HTR-8/SVneo (cell line): ENCODE results near the gene DNAH9.
"Not testable (repeated sequence)": the region's sequence is repeated elsewhere in the genome, so short reads cannot be mapped to it uniquely, and the experiment has no call there.

Experiments
- DNase-seq: peaks from one replicate; pipeline ENCODE4 v3.0.0; 2011; ENCODE audit warnings: low spot score, mixed read lengths; ENCODE audit not compliant: insufficient read length
- FAIRE-seq: peaks from 2 replicates; lab custom pipeline; 2011; peaks lifted over from hg19 to GRCh38; lab: Jason Lieb, UNC

Gene DNAH9

DNA sequence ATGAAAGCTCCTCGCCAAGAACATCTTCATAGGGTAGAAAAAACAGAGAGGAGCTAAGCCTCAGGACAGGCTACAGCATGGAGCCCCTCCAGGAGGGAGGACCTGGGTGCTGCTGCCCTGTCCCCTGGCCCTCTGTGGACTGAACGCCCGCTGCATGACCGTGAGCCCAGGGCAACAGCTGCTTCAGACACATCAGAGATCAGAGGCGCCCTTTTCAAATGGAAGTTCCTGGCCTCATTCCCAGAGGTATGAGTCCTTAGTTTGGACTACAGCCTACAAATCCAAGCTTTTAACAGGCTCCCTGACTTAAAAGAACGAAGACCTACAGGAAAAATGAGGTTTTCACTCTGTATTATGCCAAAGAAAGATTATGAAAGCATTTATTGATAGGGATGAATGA lies 350.5 kb downstream of the DNAH9 start:
- DNase-seq, result peak; percentile 22
- no peak for FAIRE-seq

DNA sequence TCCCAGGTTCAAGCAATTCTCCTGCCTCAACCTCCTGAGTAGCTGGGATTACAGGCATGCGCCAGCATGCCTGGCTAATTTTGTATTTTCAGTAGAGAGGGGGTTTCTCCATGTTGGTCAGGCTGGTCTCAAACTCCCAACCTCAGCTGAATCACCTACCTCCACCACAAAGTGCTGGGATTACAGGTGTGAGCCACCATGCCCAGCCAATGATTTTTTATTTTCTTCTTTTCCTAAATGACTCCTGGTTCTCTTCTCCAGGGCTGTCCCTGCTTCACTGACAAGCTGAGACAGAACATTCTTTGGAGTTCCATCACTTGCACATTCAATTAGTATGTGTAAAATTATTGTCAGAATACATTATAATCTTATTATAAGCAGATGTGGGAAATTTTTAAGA lies 351.3 kb downstream of the DNAH9 start:
- not testable (repeated sequence) for FAIRE-seq

DNA sequence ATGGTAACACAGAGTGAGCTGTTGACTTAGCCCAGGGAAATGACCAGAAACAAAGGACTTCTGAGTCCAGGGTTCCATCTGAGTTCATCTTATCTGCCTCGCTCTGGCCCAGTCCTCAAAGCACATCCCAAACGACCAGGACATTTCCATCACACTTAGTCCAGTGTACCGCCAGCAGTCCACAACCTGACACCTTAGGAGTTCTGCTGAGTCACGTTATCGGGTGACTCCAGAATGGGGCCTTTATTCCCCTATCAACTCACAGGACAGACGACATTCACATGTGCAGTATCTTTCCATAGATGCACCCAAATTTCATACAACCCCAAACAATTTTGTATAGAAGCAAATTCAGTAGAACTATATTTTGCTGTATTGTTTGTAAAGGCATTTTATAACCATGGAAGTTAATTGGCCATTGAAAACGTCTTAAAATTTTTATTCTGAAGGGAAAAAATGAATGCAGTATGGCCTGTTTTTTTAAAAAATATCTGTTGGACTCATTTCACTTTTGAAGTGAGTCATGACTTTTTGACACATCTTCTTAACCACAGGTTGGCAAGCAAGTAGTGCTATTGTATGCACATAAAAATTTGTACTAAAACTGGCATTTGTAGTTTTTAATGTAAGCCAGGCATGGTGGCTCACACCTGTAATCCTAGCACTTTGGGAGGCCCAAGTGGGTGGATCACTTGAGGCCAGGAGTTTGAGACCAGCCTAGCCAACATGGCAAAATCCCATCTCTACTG lies 352.7 kb downstream of the DNAH9 start:
- DNase-seq (no peak), FAIRE-seq (no peak)

More for the DNA sequence above, 351.3 kb downstream of the DNAH9 start:
- not testable (repeated sequence) for DNase-seq

DNA sequence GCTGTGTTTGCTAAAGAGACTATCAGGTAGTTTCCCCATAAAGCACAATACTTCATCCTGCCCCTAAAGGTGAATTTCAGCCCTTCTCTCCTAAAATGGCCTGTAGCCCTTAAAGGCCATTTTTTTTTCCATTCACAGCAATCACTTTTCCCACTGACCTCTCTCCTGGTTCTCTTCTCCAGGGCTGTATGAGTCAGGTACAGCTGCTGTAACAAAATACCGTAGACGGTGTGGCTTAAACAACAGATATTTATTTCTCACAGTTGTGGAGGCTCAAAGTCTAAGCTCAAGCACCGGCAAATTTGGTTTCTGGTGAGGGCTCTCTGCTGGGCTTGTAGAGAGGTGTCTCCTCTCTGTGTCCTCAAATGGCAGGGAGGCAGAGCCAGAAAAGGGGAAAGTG lies 354.3 kb downstream of the DNAH9 start:
- DNase-seq (no peak), FAIRE-seq (no peak)

DNA sequence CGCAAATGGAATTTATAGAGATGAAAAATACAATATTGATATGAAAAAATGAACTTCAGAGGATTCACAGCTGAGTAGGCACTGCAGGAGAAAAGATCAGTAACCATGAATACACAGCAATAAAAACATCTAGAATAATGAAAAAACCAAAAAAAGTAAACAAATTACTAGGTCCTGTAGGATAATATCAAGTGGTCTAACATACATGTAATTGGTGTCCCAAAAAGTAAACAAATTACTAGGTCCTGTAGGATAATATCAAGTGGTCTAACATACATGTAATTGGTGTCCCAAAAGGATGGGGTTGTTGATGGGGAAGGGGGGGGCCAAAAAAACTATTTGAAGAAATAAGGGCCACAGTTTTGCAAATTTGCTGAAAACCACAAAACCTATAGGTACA lies 355.7 kb downstream of the DNAH9 start:
- no peak for DNase-seq

DNA sequence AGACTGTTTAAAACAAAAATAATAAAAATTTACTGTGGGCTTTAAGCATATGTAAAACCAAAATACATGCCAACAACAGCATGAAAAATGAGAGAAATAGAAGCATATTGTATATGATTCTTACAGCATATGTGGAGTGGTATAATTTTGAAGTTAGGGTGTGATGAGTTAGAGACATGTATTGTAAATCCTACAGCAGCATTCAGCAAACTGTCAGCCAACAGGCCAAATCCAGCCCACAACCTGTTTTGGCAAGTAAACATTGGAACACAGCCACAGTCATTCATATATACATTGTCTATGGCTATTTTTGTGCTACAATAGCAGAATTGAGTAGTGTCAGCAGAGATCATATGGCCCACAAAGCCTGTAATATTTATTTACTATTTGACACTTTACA lies 356.7 kb downstream of the DNAH9 start:
- FAIRE-seq (no peak), DNase-seq (no peak)

More for the DNA sequence above, 355.7 kb downstream of the DNAH9 start:
- no peak for FAIRE-seq

DNA sequence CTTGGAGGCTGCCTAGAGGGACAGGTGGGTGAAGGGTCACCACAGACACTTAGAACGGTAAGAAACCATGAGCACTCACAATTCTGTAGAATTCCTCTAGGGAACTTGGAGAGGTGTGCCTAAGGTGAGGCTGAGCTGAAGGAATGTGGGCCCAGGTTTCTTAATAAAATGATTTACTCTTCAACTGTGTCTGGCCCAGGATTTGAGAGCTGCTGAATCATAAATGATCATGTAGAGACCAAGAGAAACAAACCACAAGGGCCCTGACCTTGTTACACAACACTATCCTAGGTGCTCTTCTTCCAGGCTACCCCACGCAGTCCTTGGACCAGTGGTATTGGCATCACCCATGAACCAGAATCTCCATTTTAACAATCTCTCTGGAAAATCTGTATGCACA lies 371.3 kb downstream of the DNAH9 start:
- DNase-seq, result no peak
- no peak for FAIRE-seq

DNA sequence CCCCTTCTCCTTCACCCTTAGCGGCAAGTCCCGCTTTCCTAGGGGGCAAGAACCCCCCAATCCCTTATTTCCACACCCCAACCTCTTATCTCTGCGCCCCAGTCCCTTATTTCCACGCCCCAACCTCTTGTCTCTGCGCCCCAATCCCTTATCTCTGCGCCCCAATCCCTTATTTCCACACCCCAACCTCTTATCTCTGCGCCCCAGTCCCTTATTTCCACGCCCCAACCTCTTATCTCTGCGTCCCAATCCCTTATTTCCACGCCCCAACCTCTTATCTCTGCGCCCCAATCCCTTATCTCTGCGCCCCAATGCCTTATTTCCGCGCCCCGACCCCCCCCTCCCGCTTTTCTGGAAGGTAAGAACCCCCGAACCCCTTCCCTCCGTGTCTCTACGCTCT lies 374.5 kb downstream of the DNAH9 start:
- DNase-seq, FAIRE-seq: not testable (repeated sequence)

DNA sequence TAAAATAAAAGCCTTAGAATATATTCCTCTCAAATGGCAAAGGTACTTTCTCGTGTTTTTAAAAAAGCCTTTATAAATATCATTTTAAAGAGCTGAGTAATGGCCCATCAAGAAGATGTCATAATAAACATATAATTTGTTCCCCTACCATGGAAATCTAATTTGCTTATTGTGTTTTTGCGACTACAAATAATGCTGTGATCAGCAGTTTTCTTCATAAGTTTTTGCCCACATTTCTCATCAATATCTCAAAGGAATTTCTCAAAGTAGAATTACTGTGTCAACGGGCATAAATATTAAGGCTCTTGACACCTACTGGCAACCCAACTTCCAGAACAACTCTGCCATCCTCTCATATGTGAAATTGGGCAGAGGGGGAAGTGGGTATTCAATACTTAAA lies 381.5 kb downstream of the DNAH9 start:
- FAIRE-seq (no peak), DNase-seq (no peak)

DNA sequence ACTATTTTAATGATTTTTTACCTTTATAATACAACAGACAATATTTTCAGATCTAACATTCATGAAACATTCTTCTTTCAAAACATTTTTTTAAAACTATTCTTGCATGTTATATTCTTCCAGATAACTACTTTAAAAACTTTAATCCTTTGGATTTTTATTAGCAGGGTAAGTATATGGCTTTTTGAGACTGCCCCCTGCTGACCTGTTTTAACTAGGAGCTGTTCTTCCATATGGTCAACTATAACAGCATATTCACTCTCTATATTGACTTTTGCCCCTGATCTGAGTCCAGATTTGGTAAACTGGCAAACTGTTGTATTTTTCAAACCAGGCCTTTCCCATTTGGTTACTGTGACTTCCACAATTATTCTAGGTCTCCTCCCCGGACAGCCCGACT lies 382.5 kb downstream of the DNAH9 start:
- FAIRE-seq (no peak), DNase-seq (no peak)

DNA sequence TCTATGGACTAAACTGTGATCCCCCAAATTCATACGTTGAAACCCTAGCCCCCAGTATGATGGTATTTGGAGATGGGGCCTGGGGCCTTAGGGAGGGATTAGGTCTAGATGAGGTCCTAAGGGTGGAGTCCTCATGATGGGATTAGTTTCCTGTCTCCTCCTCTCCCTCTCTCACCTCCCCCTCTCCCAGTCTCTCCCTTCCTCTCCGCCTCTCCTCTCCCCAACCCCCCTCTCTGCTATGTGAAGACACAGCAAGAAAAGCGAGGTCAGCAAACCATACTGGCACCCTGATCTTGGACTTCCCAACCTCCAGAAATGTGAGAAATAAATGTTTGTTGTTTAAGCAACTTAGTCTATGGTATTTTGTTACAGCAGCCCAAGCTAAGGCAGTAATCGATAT lies 383.6 kb downstream of the DNAH9 start:
- no peak for FAIRE-seq

DNA sequence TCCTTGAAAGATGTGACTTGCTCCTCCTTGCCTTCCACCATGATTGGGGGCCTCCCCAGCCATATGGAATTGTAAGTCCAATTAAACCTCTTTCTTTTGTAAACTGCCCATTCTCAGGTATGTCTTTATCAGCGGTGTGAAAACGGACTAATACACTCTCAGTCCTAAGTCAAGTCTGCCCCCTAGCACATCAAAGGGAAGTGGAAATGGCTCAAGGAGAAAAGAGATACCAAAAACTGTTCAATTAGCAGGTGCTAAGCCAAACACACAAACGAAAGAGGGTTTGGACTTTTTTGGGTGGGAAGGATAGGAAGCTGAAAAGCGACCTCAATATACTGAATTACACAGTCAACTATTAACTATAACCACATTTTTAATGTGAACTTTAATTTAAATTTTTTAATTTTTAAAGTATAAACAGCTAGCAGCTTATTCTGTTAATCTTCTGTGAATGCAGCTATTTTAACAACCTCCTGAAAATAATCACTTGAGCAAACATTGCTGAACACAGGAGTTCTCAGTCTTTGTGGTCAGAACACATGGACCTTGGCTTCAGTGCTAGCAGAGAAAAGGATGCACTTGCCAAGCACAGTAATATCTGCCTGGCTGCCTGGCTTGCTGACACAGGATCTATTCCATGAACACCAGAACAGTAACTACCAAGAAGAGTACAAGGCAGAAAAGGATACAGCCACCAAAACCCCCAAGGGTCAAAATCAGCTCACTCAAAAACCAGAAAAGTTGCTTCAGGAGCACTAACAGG lies 388.1 kb downstream of the DNAH9 start:
- DNase-seq, result no peak
- FAIRE-seq, result no peak

More for the DNA sequence above, 383.6 kb downstream of the DNAH9 start:
- DNase-seq, result no peak

DNA sequence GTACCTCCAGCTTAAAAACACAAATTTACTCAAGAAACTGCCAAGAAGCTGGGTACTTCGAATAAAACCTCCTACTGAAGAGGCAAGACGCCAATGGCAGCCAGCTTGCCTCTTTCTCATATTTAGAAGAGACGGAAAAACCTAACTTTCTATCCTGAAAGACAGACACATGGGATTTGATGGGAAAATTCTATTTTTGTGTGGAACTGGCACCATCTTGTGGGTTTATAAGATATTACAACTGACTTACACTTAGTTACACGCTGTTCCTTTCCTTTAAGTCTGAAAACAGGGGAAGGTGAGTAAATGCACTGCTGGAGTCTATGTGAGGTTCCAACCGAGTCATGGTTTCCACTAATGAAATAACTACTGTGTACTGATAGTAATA lies 388.7 kb downstream of the DNAH9 start:
- DNase-seq, result peak; percentile 38
- no peak for FAIRE-seq

DNA sequence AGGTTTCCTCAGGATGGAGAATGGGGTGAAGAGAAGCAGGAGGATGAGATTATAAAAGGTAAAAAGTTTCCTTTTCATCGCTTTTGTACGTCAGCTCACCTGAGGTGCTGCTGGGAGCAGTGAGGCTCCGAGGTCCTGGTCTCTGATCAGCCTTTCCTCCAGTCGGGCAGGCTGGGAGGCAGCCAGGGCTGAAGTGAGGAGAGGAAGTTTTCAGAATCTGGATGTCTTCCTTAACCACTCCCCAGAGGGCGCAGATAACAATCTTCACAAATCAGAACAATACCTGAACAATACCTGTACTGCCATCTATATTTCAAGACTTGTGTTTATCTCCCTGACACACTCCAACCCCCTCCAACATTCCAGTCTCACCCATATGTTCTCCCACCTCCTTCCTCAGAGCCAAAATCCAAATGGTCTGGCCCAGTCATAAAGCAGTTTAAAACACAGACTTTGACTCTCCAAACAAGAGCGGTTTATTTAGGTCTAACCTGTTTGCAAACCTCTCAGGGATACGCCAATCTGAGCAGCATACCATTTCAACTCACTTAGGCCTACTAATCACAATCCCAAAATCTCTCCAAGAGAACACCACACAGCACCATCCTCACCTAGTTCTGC lies 392.2 kb downstream of the DNAH9 start:
- FAIRE-seq (no peak), DNase-seq (no peak)

DNA sequence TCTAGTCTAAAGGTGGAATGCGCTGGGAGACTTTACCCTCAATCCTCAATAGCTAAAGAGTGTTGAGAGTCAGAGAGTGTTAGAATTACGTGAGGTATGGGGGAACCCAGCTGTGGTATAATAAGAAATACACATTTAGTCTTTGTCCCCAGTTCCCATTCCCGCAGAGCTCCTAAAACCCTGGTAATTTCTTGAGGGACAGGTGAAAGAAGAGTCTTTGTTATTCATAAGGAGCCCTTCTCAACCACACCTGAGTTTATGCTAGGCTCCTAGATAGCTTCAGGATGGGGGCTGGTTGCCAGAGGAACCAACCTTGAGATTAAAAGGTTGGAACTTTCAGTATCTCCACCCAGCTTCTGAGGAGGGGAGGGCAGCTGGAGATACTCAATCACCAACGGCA lies 393.2 kb downstream of the DNAH9 start:
- DNase-seq, result no peak
- no peak for FAIRE-seq

DNA sequence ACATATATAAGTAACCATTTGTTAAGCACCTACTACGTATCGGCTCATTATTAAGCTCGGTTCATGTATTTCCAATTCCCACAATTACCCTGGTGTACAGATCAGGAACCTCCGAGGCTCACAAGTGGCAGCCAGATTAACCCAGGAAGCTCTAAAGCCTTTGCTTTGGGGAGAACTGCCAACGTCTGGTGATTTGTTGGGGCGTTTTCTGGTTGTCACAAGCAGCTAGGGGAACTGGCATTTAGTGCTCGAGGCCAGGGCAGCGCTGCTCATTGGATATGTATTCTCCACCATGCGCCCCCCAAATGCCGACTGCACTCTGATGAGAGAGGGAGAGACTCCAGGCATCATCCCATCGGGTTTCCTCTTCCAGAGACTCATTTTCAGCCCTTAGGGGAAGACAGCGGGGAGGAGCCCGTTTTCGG lies 398.5 kb downstream of the DNAH9 start:
- no peak for DNase-seq
- FAIRE-seq, result no peak

DNA sequence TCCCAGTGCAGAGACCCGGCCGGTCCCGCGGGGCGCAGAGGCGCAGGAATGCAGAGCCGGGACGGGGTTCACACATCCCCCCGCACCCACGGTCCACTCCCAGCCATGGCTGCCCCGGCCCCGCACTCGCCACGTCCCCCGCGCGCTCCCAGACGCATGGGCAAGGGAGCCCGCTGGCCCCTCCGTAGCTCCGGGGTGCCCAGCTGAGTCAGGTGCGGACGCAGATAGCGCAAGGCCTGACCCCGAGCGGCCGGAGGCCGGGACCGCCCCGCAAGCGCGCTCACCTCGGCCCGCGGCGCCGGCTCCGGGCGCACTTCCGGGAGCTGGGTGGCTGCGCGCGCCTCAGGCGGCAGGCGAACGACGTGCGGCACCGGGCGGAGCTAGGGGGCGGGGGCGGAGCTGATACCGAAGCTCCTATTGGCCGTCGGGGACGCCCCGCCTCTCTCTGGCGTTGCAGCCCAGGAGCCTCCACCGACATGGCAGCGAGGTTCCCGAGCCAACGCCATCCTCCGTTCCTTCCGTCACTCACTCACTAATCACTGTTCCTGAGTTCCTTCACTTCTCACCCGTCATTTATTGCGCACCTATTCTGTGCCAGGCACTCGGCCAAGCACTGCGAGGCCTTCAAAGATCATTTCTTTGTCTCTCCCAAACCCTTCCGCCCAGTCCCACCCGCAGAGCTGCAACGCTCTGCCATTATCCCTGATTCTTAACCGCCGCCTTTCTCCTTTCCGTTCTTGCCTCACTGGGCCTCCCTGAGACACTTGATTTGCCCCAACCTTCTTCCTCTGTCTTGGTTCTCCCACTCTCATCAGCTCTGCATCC lies 399.1 kb downstream of the DNAH9 start, which contains the start of gene ZNF18:
TSS of gene ZNF18 (minus strand) at position 329 of the 825 bp plus-strand sequence. CDS start 4,646 bp downstream, outside the sequence.
- DNase-seq (peak; percentile 93), FAIRE-seq (peak; percentile 76)

DNA sequence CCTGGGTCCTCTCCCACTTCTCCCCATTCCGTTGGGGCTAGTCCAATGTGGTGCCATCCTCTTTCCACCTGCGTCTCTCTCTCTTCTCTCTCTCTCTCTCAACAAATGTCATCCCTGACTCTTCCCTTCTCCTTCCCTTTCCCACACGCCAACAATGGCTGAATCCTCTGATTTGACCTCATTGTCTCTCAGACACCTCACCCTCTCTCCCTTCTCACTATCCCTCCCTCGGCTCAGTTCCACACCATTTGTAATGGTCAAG lies 399.6 kb downstream of the DNAH9 start:
- FAIRE-seq (no peak), DNase-seq (no peak)

DNA sequence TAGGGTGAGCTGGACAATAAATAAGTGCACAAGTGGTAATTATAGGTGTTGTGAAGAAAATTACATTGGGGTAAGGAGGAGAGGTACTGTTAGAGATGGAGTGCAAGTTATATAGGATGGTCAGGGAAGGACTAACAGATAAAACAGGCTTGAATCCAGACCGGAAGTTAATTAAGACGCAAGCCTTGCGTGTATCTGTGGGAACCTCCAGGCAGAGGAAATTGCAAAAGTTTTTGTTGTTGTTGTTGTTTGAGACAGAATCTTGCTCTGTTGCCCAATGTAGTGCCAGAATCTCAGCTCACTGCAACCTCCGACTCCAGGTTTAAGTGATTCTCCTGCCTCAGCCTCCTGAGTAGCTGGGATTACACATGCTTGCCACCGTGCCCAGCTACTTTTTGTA lies 401.4 kb downstream of the DNAH9 start:
- FAIRE-seq (no peak), DNase-seq (no peak)

DNA sequence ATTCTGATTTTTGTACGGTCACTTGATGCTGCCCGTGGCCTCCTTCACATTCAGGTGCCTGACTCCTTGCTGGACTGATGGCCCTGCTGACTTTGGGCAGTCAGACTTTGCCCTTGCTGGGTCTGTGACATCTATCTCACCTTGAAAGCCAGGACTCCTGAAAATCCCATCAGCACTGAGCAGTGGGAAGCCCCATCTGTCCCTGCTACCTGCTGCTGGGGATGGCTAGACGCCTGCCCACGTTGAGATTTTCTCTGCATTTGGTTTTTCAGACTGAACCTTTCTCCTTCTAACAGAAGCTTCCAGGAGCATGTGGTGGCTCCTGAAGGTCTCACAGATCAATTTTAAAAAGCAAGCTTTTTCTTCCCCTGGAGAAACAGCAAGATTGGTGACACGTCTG lies 409.2 kb downstream of the DNAH9 start:
- FAIRE-seq (no peak), DNase-seq (no peak)
